AG09319 (cell line): ENCODE data around the gene PSMD9.

Experiments used
- DNase-seq: peaks from one replicate; pipeline ENCODE4 v3.0.0-alpha.2; 2010; ENCODE audit warnings: low read depth; ENCODE audit errors: extremely low read depth
- CTCF ChIP-seq: IDR thresholded peaks from 2 replicates; pipeline ENCODE4 v1.5.1; 2011; ENCODE audit warnings: low read depth, mild to moderate bottlenecking, inconsistent platforms, low read length, moderate library complexity

The PSMD9 gene

GRCh38 chr12:121939992-121940766 lies 51.6 kb downstream of the PSMD9 start:
- TF ChIP-seq CTCF = no peak
- DNase-seq = no peak

GRCh38 chr12:121942145-121942718 lies 53.6 kb downstream of the PSMD9 start:
- no peak for DNase-seq
- no peak for TF ChIP-seq CTCF

- TF ChIP-seq CTCF = no peak
- DNase-seq = no peak
These were observed 55.3 kb downstream of the PSMD9 start for GRCh38 chr12:121943926-121944325.

GRCh38 chr12:121946313-121947025 lies 57.9 kb downstream of the PSMD9 start:
- DNase-seq = no peak
- TF ChIP-seq CTCF = no peak

GRCh38 chr12:121947981-121948380 lies 59.4 kb downstream of the PSMD9 start:
- TF ChIP-seq CTCF = no peak
- DNase-seq = no peak

- TF ChIP-seq CTCF = no peak
These were observed 61.2 kb downstream of the PSMD9 start for GRCh38 chr12:121949648-121950397.

More at GRCh38 chr12:121949648-121950397, 61.2 kb downstream of the PSMD9 start:
- peak; percentile 42 for DNase-seq
